Embryonic facial prominence (tissue), 1 donor: Measurements from ENCODE around the gene RHEX.
"Not testable (repeated sequence)": the region's sequence is repeated elsewhere in the genome, so short reads cannot be mapped to it uniquely, and the experiment has no call there.

Source experiments
- DNase-seq: peaks from one replicate; pipeline ENCODE4 v3.0.0-alpha.2; 2016; ENCODE audit errors: extremely low spot score

The RHEX gene

DNA sequence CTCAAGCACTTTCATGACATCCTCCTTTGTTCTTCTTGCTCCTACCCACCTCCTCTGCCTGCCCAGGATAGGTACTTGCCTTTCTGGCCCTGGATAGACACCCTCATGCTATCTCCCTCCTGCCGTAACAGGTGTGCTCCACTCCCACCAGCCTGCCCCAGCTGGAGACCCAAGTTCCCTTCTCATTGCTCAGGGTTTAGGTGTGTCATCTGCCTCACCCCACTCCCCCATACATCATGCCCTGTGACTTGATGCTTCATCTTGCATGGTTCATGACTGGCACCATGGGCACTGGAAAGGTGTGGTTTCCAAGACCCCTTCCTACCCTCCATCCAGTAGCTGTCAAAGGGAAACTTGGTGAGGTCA, 5.9 kb downstream of the RHEX start:
- no peak for DNase-seq

DNA sequence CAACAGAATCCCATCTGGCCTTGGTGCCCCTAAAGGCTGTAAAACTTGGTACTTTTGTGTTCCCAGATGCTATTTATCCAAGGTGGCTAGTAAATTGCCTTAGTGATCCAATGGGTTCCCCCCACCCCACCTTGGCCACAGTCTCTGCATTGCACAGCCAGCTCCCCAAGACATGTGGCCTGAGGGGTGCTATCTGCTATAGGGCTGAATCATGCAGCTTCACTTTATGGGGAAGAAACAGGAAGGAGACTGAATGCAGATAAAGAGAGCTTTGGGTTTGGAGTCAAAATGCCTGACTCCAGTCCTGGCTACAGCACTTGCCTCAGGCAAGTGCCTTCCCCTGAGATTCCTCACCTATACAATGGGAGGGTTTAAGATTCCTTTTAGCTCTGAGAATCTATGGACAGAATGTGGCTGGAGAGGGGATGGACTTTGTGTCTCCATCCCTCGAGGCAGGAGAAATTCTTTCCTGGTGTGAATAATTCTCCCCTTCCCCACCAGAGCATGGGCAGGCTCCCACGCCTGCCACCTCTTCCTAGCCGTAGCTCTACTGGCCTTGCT, 6.5 kb downstream of the RHEX start:
- no peak for DNase-seq

GRCh38 chr1:206060844-206061243, 7.9 kb downstream of the RHEX start:
- no peak for DNase-seq

DNA sequence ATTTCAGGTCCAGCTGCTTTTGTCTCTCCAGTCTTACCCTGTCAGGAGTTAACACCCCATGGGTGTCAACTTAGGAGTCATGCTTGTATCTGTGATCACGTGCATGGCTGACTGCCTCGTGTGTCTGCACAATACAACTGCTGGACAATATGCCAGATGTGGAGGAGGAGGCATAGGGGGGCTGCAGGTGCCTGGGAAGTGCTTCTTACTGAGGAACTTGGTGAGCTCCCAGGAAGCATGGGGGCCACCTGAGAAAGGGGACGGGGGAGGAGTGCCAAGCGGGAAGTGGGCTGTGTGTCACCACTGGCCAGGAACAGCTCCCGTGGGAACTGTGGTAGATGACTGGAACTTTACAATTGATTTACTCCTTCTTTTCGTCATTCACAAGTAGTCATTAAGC, 9.5 kb downstream of the RHEX start:
- DNase-seq = no peak

DNA sequence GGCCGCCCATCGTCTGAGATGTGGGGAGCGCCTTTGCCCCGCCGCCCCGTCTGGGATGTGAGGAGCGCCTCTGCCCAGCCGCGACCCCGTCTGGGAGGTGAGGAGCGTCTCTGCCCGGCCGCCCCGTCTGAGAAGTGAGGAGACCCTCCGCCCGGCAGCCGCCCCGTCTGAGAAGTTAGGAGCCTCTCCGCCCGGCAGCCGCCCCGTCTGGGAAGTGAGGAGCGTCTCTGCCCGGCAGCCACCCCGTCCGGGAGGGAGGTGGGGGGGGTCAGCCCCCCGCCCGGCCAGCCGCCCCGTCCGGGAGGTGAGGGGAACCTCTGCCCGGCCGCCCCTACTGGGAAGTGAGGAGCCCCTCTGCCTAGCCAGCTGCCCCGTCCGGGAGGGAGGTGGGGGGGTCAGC, 11.0 kb downstream of the RHEX start:
- DNase-seq = not testable (repeated sequence)

- DNase-seq = not testable (repeated sequence)
These were observed 11.5 kb downstream of the RHEX start for GRCh38 chr1:206064501-206064900.

GRCh38 chr1:206065547-206066145, 12.7 kb downstream of the RHEX start:
- no peak for DNase-seq

GRCh38 chr1:206066479-206067171, 13.7 kb downstream of the RHEX start:
- DNase-seq = no peak

DNA sequence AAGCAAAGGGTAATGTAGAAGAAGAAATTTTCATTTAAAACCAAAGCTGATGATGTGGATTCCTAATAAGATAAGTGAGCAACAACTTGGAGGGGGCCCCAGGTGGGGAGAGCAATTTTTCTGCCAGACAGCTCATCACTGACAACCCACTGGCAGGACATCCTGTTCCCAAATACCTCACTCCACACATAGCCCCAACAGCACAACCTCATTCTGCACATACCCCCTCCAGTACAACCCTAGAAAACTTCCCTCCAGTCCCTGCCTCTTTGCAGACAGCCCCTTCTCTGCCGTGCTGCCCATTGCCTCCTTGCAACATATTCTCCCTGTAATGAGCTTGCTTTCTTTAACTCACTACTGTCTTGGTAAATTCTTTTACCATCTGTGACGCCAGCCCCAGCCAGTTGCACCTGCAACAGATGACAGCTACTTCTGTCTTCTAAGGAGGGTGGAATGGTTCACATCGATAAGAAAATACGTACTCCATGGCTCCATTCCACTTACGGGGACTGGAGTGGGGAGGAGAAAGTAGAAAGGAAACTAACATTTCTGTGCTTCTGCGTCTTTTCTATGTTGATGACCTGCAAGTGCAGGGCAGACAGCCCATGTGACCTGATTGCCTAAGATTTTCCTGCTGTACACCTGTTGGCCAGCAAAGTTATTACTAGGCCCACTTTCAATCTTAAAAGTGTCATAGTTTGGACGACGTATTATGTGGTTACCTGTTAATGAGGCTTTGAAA, 14.7 kb downstream of the RHEX start:
- DNase-seq = no peak

- no peak for DNase-seq
These were observed 15.3 kb downstream of the RHEX start for GRCh38 chr1:206068314-206068713.

GRCh38 chr1:206070627-206071304, 17.8 kb downstream of the RHEX start:
- DNase-seq = no peak

DNA sequence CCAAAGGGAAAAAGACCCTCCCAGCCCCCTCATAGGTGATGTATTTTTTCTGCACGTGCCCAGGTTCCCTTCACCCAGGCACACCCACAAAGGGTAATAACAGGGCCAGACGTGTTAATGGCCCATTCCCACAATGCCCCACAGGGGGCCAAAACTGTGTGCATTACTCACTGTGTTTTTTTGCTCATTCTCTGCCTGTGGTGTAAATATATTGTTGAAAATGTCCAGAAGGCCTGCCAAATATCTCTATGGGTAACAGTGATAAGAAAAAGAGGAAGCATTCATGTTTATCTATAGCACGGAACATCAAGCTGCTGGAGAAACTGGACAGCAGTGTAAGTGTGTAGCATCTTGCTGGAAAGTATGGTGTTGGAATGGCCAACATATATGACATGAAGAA, 21.9 kb downstream of the RHEX start:
- no peak for DNase-seq

DNA sequence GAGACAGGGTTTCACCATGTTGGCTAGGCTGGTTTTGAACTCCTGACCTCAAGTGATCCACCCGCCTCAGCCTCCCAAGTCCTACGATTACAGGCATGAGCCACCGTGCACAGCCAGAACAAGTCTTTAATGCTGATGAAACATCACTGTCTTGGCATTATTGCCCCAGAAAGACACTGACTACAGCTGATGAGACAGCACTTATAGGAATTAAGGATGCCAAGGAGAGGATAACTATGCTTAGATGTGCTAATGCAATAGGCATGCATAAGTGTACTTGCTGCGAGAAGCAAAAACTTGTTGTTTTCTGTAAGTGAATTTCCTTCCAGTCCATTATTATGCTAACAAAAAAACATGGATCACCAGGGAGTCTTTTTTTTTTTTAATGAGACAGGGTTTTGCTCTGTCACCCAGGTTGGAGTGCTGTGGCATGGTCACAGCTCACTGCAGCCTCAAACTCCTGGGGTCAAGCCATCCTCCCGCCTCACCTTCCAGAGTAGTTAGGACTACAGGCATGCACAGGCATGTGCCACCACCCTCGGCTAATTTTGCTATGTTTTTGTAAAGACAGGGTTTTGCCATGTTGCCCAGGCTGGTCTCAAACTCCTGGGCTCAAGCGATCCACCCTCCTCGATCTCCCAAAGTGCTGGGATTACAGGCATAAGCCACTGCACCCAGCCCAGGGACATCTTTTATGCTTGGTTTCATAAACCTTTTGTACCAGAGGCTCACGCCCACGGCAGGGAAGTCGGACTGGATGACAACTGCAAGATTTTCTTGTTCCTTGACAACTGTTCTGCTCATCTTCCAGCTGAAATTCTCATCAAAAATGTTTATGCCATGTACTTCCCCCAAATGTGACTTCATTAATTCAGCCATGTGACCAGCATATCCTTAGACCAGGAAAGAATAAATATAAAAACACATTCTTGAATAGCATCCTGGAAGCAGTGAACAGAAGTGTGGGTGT, 23.1 kb downstream of the RHEX start:
- DNase-seq = no peak

- no peak for DNase-seq
These were observed 26.2 kb downstream of the RHEX start for GRCh38 chr1:206079135-206079534.

- no peak for DNase-seq
These were observed 27.2 kb downstream of the RHEX start for GRCh38 chr1:206080026-206080820.

DNA sequence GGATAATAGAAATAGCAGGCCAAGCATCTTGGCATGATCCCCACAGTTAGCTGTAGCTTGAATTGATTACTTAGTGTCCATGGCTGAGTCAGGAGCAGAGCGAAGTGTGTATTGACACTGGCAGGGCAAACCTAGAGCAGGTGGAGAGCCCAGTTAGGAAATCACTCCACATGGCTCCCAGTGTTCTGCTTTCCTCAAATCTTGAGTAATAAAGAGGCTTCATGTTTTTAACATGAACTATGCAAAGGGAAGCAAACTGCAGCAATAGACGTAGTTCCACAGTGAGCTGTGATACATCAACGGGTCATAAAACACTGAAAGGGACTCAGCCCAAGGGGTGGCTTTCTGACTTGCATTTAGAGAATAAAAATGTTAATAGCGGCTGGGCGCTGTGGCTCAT, 28.9 kb downstream of the RHEX start:
- no peak for DNase-seq

DNA sequence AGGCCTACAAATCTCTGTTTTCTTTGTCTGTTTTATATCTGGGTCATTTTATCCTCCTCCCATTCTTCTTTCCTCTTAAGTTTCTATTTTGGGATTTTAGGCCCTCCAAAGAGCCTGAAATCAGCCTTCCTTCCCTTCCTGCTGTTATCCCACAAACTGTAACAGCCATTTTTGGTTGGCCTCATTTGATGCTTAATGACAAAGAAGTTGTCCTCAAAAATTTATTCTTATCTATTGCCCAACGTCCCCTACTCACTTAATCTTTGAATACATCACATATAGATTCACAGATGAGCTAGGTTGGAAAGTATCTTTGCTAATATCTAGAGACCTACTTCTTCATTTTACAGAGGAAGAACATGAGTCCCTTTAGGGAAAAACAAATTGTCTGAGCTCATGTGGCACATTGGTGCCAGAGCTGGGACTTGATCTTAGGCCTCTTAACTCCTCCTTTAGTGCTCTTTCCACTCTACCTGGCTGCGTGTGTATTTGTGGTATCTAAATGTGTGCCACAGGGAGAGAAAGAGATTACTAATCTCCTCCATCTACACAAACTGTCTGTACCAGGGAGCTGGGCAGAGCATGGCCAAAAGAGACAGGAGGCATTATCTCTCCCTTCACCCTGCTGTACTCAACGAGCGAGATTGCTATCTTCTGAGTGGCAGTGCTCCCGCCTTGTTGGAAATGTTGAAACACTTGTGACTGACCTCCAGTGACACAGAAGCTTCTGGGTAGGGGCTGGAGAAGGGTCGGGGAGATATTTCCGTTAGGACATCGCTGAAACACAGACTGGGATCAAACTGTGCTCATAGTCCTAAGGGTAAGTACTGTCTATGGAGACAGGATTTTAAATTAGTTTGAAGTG, 30.1 kb downstream of the RHEX start:
- DNase-seq = no peak

DNA sequence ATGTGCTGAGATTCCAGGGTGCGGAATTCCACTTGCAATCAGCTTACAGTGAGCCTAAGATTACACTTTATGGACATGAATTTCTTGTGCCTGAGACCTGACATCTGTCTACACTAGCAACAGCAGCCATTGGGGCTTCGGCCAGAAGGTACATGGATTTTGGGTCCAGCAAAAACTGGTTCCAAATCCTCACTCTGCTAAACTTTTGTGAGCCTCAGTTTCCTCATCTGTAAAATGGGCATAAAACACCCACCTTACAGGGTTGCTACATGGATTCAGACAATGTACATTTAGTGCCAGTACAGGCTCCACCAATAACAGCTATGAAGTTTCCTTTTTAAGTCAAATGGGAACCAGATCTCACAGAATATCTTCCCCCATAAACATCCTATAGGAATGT, 30.8 kb downstream of the RHEX start:
- no peak for DNase-seq

GRCh38 chr1:206087091-206087490, 34.1 kb downstream of the RHEX start:
- DNase-seq = no peak
